Stimulated activated naive CD8-positive, alpha-beta T cell treated with anti-CD3 and anti-CD28 coated beads, Interleukin-15, Interleukin-2, amounts not matched to agents 100 ng/mL and 50 ng/mL, for 24 hours (primary cell): ENCODE data around the gene SNAI3.
A peak's percentile ranks its signal among the peaks of the same experiment; 100 is the strongest.

Experiments used
- H3K27ac Mint-ChIP-seq: one replicate; pipeline ENCODE4 v1.8.0; 2021; ENCODE audit warnings: mild to moderate bottlenecking, mixed read lengths
- H3K27me3 Mint-ChIP-seq: one replicate; pipeline ENCODE4 v1.8.0; 2021; ENCODE audit warnings: mixed read lengths
- H3K36me3 Mint-ChIP-seq: one replicate; pipeline ENCODE4 v1.8.0; 2021; ENCODE audit warnings: low read depth, mixed read lengths
- H3K4me1 Mint-ChIP-seq: one replicate; pipeline ENCODE4 v1.8.0; 2021; ENCODE audit warnings: low read depth, mixed read lengths
- H3K4me3 Mint-ChIP-seq: one replicate; pipeline ENCODE4 v1.8.0; 2021; ENCODE audit warnings: mild to moderate bottlenecking, mixed read lengths
- H3K9me3 Mint-ChIP-seq: one replicate; pipeline ENCODE4 v1.8.0; 2021; ENCODE audit warnings: mixed read lengths

The SNAI3 gene

GRCh38 chr16:88715312-88716190 lies 29.2 kb upstream of the SNAI3 start:
- Mint-ChIP-seq H3K4me1 (no peaks in the 10 kb centered on the region), H3K4me3 (no peak overlapping the region), H3K27ac (no peak overlapping the region), H3K36me3 (peaks cover 33% of the 10 kb centered on the region), H3K9me3 (no peaks in the 10 kb centered on the region), H3K27me3 (no peaks in the 10 kb centered on the region)

- Mint-ChIP-seq H3K27me3 (no peaks in the 10 kb centered on the region), H3K27ac (no peak overlapping the region), H3K36me3 (peaks cover 26% of the 10 kb centered on the region), H3K4me3 (no peak overlapping the region), H3K4me1 (no peaks in the 10 kb centered on the region), H3K9me3 (no peaks in the 10 kb centered on the region)
Observed at GRCh38 chr16:88714420-88715302, 28.4 kb upstream of the SNAI3 start.

DNA sequence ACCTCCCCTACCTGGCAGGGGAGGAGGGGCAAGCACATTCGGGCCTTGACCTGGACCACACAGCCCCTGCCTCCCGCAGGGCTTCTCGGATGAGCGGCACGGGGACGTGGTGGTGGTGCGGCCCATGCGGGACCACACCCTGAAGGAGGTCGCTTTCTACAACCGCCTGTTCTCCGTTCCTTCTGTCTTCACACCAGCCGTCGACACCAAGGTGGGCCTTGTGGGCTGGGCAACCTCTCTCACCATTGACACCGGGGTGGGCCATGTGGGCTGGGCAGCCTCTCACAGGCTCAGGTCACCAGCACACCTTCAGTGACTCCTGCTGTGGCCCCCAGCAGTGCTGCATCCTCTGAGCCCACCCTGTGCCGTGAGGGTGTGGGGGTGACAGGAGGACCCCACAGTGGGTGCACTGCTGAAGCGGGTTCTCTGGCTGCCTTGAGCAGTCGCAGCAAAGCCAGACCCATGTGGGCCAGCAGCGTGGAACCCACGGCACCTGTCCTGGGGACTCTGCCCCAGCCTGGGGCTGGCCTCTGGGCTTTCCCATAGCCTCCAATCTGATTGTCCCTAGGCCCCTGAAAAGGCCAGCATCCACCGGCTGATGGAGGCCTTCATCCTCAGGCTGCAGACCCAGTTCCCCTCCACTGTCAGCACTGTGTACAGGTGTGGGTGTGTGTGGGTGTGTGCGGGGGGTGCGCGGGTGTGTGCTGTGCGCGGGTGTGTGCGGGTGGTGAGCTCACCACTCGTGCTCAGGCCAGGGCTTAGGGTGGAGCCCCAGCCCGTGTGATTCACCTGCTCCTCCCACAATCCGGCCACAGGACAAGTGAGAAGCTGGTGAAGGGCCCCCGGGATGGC lies 27.5 kb upstream of the SNAI3 start:
- peak overlapping the region; percentile 58 for H3K27ac Mint-ChIP-seq

DNA sequence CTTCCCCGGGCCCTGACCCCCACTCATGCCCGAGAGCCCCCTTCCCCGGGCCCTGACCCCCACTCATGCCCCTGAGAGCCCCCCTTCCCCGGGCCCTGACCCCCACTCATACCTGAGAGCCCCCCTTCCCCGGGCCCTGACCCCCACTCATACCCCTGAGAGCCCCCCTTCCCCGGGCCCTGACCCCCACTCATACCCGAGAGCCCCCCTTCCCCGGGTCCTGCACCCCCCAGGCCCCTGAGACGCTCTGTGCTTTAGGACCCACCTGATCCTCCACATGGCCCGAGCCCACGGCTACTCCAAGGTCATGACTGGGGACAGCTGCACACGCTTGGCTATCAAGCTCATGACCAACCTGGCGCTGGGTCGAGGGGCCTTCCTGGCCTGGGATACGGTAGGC lies 26.7 kb upstream of the SNAI3 start:
- Mint-ChIP-seq H3K36me3 (peaks cover 22% of the 10 kb centered on the region), H3K9me3 (no peaks in the 10 kb centered on the region), H3K4me3 (no peak overlapping the region), H3K27me3 (no peaks in the 10 kb centered on the region), H3K27ac (no peak overlapping the region), H3K4me1 (no peaks in the 10 kb centered on the region)

More for the DNA sequence above, 27.5 kb upstream of the SNAI3 start:
- Mint-ChIP-seq H3K36me3 (peaks cover 23% of the 10 kb centered on the region), H3K4me3 (no peak overlapping the region), H3K4me1 (no peaks in the 10 kb centered on the region), H3K9me3 (no peaks in the 10 kb centered on the region), H3K27me3 (no peaks in the 10 kb centered on the region)

GRCh38 chr16:88712362-88712979 lies 26.2 kb upstream of the SNAI3 start:
- peaks cover 18% of the 10 kb centered on the region for H3K36me3 Mint-ChIP-seq
- H3K9me3 Mint-ChIP-seq, result no peaks in the 10 kb centered on the region
- H3K4me3 Mint-ChIP-seq, result no peak overlapping the region

GRCh38 chr16:88711750-88712340 lies 25.5 kb upstream of the SNAI3 start:
- H3K27me3 Mint-ChIP-seq, result no peaks in the 10 kb centered on the region
- no peak overlapping the region for H3K4me3 Mint-ChIP-seq
- H3K27ac Mint-ChIP-seq, result no peak overlapping the region
- H3K4me1 Mint-ChIP-seq, result peaks cover 12% of the 10 kb centered on the region
- H3K9me3 Mint-ChIP-seq, result no peaks in the 10 kb centered on the region
- H3K36me3 Mint-ChIP-seq, result peaks cover 12% of the 10 kb centered on the region

More at GRCh38 chr16:88712362-88712979, 26.2 kb upstream of the SNAI3 start:
- Mint-ChIP-seq H3K4me1 (peaks cover 6% of the 10 kb centered on the region), H3K27ac (no peak overlapping the region), H3K27me3 (no peaks in the 10 kb centered on the region)

DNA sequence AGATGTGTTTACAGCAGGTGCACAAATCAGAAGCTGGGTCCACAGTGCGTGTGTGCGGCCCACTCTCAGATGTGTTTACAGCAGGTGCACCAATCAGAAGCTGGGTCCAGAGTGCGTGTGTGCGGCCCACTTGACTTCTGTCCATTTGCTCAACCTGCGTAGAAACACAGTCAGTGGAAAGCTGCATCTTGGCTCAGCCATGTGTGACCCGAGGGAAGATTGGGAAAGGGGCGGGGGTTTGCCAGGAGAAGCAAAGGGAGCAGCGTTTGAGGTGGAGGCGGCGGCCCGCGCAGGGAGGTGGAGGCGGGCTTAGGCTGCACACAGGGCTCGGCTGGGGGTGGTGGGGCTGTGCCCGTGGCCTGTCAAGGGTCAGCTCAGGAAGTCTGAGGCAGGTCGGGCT lies 24.2 kb upstream of the SNAI3 start:
- Mint-ChIP-seq H3K4me1 (peaks cover 13% of the 10 kb centered on the region), H3K27ac (no peak overlapping the region), H3K4me3 (no peak overlapping the region), H3K9me3 (no peaks in the 10 kb centered on the region), H3K27me3 (no peaks in the 10 kb centered on the region), H3K36me3 (peaks cover 7% of the 10 kb centered on the region)

- H3K4me3 Mint-ChIP-seq, result peak overlapping the region; percentile 89
Observed at GRCh38 chr16:88706965-88707826, 20.9 kb upstream of the SNAI3 start.

GRCh38 chr16:88706229-88706964 lies 20.1 kb upstream of the SNAI3 start, which contains the start of the genes CTU2 and RNF166:
CTU2 (plus strand) TSS chr16:88706503; CDS start chr16:88706531, 28 bp downstream.
RNF166 (minus strand) TSS chr16:88706408; CDS start chr16:88706325, 83 bp downstream.
- no peaks in the 10 kb centered on the region for H3K27me3 Mint-ChIP-seq

More at GRCh38 chr16:88706965-88707826, 20.9 kb upstream of the SNAI3 start:
- Mint-ChIP-seq H3K36me3 (peaks cover 8% of the 10 kb centered on the region), H3K9me3 (no peaks in the 10 kb centered on the region), H3K27ac (peak overlapping the region; percentile 59), H3K4me1 (peaks cover 44% of the 10 kb centered on the region), H3K27me3 (no peaks in the 10 kb centered on the region)

DNA sequence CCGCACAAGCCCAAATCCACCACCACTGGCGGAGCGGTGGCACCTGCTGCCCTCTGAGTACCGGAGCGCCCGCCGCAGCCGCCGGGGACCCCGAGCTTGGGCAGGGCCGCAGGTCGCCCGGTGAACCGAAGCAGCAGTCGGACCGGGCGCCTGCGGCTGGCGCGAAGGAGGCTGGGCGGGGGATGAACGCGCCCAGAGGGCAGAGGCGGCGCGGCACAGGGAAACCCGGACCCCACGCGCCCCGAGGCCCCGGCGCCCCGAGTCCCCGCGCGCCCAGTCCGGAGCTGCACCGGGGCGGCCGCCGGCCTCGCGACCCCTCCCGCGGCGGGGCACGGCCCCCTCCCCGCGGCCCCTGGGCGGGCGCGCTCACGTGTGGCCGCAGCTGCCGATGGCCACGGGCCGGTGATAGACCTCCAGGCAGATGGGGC lies 19.5 kb upstream of the SNAI3 start:
- Mint-ChIP-seq H3K27me3 (no peaks in the 10 kb centered on the region), H3K36me3 (peaks cover 8% of the 10 kb centered on the region), H3K4me3 (peak overlapping the region; percentile 96), H3K27ac (peak overlapping the region; percentile 94), H3K9me3 (no peaks in the 10 kb centered on the region), H3K4me1 (peaks cover 57% of the 10 kb centered on the region)

More at GRCh38 chr16:88706229-88706964, 20.1 kb upstream of the SNAI3 start, which contains the start of the genes CTU2 and RNF166:
- peak within 1 kb of the TSS; percentile 96 for H3K4me3 Mint-ChIP-seq
- H3K36me3 Mint-ChIP-seq, result peaks cover 8% of the 10 kb centered on the region
- peaks cover 52% of the 10 kb centered on the region for H3K4me1 Mint-ChIP-seq
- no peaks in the 10 kb centered on the region for H3K9me3 Mint-ChIP-seq
- peak within 1 kb of the TSS; percentile 94 for H3K27ac Mint-ChIP-seq

- Mint-ChIP-seq H3K27ac (peak overlapping the region; percentile 94), H3K9me3 (no peaks in the 10 kb centered on the region), H3K36me3 (peaks cover 8% of the 10 kb centered on the region), H3K4me3 (peak overlapping the region; percentile 96), H3K4me1 (peaks cover 64% of the 10 kb centered on the region), H3K27me3 (no peaks in the 10 kb centered on the region)
Observed at GRCh38 chr16:88705076-88705684, 18.9 kb upstream of the SNAI3 start.
